ENCODE results near the gene SYNPO2. TPM values are rescaled to one million over a fixed set of nuclear protein-coding genes. Genes with fewer than 3 reads are reported as not detected.

The SYNPO2 gene
- total and polyA plus RNA-seq, 10 of the 15 experiments (the other 5 are each of a cell fraction or from before 2014, with no cell fraction given): 0.04 to 0.34 (median 0.28) TPM

- TF ChIP-seq RFX5 (IDR thresholded peaks at IDR 0.05; ENCODE audit: low read depth, low read length) (no peak), WRNIP1 (IDR thresholded peaks at IDR 0.05; ENCODE audit: borderline replicate concordance, low read depth, low read length) (no peak), ZNF687 (IDR thresholded peaks at IDR 0.05) (no peak), SREBF2 (IDR thresholded peaks at IDR 0.05; ENCODE audit: low read length) (no peak), KDM1A (IDR thresholded peaks at IDR 0.05; ENCODE audit: borderline replicate concordance) (no peak), YBX1 (IDR thresholded peaks at IDR 0.05) (no peak)
Observed at GRCh38 chr4:118985170-118986000, 96.7 kb downstream of the SYNPO2 start (continued).

DNA sequence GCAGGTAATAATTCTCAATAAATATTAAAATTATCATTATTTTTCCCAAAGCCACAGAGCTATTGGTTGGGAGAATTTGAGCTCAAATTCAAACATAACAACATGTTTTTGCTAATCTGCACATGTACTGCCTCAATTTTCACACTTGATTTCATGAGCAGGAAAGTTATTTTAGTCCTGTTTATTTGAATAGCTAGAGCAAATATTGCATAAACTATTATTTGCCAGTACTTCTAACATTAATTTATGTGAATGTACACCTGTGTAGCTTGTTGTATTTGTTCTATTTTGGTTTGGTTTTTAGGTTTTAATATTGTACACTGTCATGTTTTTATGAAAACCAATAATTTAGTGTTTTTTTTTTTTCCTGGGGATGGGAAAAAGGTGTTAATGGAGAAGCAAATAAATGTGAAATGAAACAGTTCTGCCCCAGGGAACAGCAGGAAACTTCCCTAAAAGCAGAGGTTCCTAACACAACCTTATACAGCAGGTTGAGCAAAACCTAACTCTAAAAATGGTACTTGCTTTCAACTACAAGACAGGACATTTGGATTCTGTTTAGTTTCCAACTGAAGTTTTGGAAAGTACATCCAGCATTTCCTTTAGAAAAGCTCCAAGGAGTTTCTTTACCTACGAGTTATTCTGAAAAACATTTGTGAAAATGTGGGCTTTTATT lies 99.4 kb downstream of the SYNPO2 start:
- no peak for ATAC-seq
- no TSS peak for BruUV-seq (replicated peaks)
- ChIA-PET POLR2A (interaction anchor here (0.7 kb wide), 1 partner anchor 997 kb away, joined by 4 read pairs; no protein-coding TSS in a partner anchor), RAD21 (ENCODE audit: unreplicated experiment) (interaction anchor here (1.2 kb wide), 1 partner anchor 53 kb away, joined by 3 read pairs; no protein-coding TSS in a partner anchor), CTCF (no interaction called here), SMC1A (ENCODE audit: uncharacterized antibody, unreplicated experiment) (interaction anchor here (0.7 to 1.1 kb wide), 2 partner anchors 28 to 74 kb away, joined by 3 read pairs; no protein-coding TSS in a partner anchor)
- Histone ChIP-seq H3K36me3 (ENCODE audit: control insufficient read depth in 2 of 2, insufficient read depth in 2 of 2, low read length in 1 of 2) (no peaks in the 10 kb centered on the region), H3K9ac (ENCODE audit: control insufficient read depth, insufficient read depth, low read length) (no peak overlapping the region), H4K20me1 (ENCODE audit: control insufficient read depth, insufficient read depth) (no peaks in the 10 kb centered on the region), H3K4me2 (ENCODE audit: control insufficient read depth, insufficient read depth) (no peak overlapping the region), H3K4me1 (ENCODE audit: control insufficient read depth, insufficient read depth, low read length) (no peaks in the 10 kb centered on the region), H3K4me3 (no peak overlapping the region), H3K79me2 (ENCODE audit: control insufficient read depth, insufficient read depth, low read length) (no peaks in the 10 kb centered on the region), H3K27me3 (replicated peaks in 1 of 2; ENCODE audit: control insufficient read depth in 2 of 2, insufficient read depth in 2 of 2, low read length in 1 of 2) (no peaks in the 10 kb centered on the region), H2AFZ (ENCODE audit: control insufficient read depth, low read depth, low read length) (no peak overlapping the region), H3K9me3 (replicated peaks; ENCODE audit: control insufficient read depth, insufficient read depth, low read length) (no peaks in the 10 kb centered on the region), H3K27ac (ENCODE audit: control insufficient read depth, insufficient read depth) (no peak overlapping the region)
- FAIRE-seq: no peak
- no peak for DNase-seq (ENCODE audit: low read depth, low spot score)
- in situ Hi-C loops (cut with MboI) (loop anchor here (10.0 kb wide), 1 partner anchor 637 kb away; the partner anchor contains the start of gene PDE5A), intact Hi-C loops (cut with micrococcal nuclease; ENCODE audit: unreplicated experiment) (no loop called here)
- 0% methylated on average over 1 of the region's 1 CpG for WGBS (ENCODE audit: insufficient coverage, insufficient replicate concordance, low lambda C conversion rate, missing lambda C conversion rate)
- TF ChIP-seq NFXL1 (IDR thresholded peaks at IDR 0.05; ENCODE audit: borderline replicate concordance): no peak
- no peak for TF ChIP-seq TCF7 (IDR thresholded peaks at IDR 0.05; ENCODE audit: borderline replicate concordance)
- no peak for TF ChIP-seq ESRRA (IDR thresholded peaks at IDR 0.05; ENCODE audit: low read length)
- TF ChIP-seq POLR2AphosphoS2 (IDR thresholded peaks at IDR 0.05; ENCODE audit: low read depth, low read length): no peak
- TF ChIP-seq, protein P1, sequence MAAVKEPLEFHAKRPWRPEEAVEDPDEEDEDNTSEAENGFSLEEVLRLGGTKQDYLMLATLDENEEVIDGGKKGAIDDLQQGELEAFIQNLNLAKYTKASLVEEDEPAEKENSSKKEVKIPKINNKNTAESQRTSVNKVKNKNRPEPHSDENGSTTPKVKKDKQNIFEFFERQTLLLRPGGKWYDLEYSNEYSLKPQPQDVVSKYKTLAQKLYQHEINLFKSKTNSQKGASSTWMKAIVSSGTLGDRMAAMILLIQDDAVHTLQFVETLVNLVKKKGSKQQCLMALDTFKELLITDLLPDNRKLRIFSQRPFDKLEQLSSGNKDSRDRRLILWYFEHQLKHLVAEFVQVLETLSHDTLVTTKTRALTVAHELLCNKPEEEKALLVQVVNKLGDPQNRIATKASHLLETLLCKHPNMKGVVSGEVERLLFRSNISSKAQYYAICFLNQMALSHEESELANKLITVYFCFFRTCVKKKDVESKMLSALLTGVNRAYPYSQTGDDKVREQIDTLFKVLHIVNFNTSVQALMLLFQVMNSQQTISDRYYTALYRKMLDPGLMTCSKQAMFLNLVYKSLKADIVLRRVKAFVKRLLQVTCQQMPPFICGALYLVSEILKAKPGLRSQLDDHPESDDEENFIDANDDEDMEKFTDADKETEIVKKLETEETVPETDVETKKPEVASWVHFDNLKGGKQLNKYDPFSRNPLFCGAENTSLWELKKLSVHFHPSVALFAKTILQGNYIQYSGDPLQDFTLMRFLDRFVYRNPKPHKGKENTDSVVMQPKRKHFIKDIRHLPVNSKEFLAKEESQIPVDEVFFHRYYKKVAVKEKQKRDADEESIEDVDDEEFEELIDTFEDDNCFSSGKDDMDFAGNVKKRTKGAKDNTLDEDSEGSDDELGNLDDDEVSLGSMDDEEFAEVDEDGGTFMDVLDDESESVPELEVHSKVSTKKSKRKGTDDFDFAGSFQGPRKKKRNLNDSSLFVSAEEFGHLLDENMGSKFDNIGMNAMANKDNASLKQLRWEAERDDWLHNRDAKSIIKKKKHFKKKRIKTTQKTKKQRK (IDR thresholded peaks at IDR 0.05; ENCODE audit: low read depth, low read length): no peak
- no peak for TF ChIP-seq JUND (IDR thresholded peaks at IDR 0.05; ENCODE audit: low read depth, low read length)
- TF ChIP-seq RAD21 (IDR thresholded peaks at IDR 0.05; ENCODE audit: insufficient read depth, low read depth, low read length): no peak

Data from GM12878 (cell line).